ENCODE results near the gene MAP2K3.

GRCh38 chr17:21263376-21263775, 21.1 kb upstream of the MAP2K3 start:
- TF ChIP-seq, protein P1, sequence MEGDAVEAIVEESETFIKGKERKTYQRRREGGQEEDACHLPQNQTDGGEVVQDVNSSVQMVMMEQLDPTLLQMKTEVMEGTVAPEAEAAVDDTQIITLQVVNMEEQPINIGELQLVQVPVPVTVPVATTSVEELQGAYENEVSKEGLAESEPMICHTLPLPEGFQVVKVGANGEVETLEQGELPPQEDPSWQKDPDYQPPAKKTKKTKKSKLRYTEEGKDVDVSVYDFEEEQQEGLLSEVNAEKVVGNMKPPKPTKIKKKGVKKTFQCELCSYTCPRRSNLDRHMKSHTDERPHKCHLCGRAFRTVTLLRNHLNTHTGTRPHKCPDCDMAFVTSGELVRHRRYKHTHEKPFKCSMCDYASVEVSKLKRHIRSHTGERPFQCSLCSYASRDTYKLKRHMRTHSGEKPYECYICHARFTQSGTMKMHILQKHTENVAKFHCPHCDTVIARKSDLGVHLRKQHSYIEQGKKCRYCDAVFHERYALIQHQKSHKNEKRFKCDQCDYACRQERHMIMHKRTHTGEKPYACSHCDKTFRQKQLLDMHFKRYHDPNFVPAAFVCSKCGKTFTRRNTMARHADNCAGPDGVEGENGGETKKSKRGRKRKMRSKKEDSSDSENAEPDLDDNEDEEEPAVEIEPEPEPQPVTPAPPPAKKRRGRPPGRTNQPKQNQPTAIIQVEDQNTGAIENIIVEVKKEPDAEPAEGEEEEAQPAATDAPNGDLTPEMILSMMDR (IDR thresholded peaks at IDR 0.05), result no peak
- TF ChIP-seq POLR2A (IDR thresholded peaks at IDR 0.05), result no peak

Measured in right lobe of liver (tissue), 4 donors.